Measurements from ENCODE around the gene ALG14.
"Not testable (repeated sequence)": the region's sequence is repeated elsewhere in the genome, so short reads cannot be mapped to it uniquely, and the experiment has no call there.

The ALG14 gene

DNA sequence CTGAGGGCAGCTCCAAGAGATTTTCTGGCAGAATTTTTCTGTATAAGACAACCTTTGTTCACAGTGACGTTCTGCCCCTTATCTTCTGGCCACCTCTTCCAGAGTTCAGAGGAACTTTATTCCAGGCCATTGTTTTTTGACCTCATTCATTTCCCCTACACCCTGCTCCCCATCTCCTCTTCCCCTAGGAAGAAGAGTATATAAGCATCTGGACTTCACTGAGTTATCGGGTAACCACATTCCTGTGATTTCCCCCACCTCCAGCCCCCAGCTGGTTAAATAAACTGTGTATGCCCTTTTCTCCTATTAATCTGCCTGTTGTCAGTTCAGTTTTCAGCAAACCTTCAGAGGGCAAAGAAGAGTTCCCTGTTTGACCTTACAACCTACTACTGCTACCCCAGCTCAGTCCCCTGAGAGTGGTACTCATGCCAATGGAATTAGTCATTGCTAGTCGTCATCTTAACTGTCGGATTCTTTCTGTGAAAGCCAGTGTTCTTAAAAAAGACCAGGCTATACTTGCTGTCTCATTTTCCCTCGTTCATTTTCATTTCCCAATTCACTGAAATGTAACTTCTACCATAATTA, 14.3 kb upstream of the ALG14 start:
- DNase-seq (ENCODE audit: low read depth): no peak

GRCh38 chr1:95085376-95085775, 12.6 kb upstream of the ALG14 start:
- no peak for DNase-seq (ENCODE audit: low read depth)

- no peak for DNase-seq (ENCODE audit: low read depth)
Observed at GRCh38 chr1:95084317-95085176, 11.8 kb upstream of the ALG14 start.

DNA sequence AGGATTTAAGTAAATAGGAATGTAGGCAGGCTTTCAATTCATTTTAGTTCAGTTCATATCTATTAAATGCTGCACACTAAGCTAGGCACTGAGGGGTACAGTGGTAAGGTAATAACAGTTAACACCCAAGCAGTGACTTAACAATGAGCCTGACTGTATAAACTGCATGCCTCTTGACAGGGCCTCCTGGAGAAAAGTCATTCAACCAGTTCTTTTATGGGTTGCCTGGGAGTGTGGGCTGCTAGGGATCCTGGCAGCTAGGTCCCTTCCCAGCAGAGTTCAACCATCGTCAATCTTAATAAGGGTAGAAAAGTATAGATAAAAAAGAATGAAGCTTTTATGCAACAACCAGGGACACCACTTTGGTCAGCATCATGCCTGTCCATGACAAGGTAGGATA, 8.1 kb upstream of the ALG14 start:
- no peak for DNase-seq (ENCODE audit: low read depth)

DNA sequence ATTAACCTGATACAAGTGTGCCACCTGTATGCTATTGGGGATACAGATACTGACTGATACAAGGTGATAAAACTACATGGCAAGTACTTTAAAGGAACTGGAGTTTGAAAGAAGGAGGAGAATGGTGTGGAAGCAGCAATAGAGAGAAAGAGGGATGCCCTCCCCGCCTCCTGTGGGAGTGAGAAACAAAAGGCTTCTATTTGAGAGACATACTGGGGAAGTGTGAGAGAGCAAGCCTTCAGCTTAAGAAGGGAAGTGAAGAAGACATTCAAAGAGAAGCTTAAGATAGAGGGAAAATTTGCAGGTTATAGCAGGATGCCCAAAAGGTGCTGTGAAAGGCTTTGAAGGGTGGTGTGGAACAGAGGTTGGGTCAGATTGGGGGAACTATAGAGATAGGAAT, 7.7 kb upstream of the ALG14 start:
- DNase-seq (ENCODE audit: low read depth): no peak

GRCh38 chr1:95076034-95076433, 3.3 kb upstream of the ALG14 start:
- DNase-seq (ENCODE audit: low read depth): no peak

DNA sequence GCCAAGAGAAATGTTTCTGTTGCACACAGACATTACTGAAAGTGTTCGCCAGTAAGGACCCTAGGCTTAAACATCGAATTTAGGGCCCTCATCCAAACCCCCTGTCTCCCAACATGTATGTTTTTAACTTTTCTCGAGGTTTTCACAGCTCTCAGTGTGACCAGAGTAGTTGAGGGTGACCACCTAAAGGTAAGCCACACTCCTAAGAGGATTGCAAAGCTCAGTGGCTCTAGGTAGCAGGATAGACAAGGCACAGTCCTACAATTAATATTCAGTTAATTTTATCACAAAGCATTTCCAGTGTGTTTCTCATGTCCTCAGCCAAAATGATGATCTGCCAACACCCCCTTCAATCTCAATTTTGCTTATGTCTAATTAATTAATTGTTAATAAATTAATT, 695 bp upstream of the ALG14 start:
- no peak for DNase-seq (ENCODE audit: low read depth)

DNA sequence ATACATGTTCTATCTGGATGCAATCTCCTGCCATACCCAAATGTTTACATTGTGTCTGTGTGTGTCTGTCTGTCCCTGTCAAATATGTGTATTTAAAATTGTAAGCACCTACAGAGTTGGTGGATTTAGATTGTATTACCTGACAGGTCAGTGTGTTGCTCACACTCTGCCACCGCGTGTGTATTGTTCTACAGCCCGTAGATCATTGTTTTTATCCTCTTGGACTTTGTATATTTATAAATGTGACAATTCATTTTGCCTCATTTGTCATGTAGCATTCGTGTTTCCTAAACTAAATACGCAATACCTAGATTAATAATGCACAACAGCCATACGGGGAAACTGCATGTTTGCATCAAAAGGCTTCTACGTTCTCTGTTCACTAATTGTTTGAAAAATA, 634 bp downstream of the ALG14 start:
- DNase-seq (ENCODE audit: low read depth): no peak

DNA sequence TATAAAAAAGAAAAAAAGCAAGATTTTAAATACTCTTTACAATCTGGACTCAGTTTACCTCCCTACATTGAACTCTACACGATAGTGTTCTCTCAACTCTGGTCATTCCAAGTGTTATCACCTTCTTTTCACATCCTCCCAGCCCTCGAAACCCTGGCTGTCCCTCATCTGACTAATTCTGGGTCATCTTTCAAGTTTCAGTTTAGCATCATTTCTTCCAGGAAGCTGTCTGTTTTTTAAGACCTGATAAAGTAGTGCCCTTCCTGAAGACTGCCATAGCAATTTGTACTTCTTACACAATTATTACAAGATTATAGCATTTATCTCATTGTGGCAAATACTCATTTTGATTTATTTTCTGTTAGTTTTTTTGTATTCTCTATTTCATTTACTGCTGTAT, 1.2 kb downstream of the ALG14 start:
- no peak for DNase-seq (ENCODE audit: low read depth)

GRCh38 chr1:95069710-95070093, 3.0 kb downstream of the ALG14 start:
- DNase-seq (ENCODE audit: low read depth): no peak

DNA sequence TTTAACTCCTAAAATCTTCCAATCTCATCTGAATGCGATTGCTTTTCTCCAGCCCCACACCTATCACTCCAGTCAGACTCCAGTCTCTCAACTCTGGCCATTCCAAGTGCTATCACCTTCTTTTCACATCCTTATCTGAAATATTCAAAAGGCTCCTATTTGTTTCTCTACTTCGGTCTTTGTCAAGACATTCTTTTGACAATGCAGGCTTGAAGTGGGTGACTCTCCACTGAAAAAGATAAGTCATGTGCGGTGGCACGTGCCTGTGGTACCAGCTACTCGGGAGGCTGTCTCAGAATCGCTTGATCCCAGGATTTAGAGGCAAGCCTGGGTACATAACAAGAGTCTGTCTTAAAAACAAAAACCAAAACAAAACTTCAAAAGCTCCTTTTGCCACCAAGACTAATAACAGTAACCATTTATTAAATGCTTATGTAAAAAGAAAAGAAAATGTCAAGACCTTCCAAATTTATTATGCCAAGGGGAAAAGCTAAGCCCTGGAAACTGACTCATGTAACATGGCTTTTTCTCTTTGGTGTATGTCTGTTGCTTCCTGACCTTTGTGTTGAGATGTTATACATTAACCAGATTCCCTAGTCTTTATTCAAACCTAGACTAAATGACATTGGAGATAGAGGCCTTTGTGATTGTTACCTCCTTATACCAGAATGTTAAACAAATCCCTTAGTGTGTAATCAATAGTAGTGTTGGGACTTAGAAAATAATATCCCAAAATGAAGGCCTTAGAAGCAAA, 3.6 kb downstream of the ALG14 start:
- DNase-seq (ENCODE audit: low read depth): no peak

DNA sequence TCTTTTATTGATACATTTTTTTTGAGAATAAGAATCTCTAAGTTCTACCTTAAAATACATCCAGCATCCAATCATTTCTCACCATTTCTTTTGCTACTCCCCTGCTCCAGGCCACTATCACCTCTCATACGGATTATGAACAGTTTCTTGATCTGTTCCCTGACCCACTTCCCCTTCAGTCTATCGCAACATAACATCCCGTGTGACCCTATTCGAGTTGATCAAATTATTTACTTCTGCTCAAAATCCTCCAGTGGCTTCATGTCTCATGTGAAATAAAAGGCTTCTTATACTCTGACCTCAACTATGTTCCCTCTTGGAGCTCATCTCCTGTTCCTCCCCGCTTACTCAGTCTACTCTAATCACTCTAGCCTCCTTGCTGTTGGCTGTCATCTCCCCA, 5.2 kb downstream of the ALG14 start:
- no peak for DNase-seq (ENCODE audit: low read depth)

DNA sequence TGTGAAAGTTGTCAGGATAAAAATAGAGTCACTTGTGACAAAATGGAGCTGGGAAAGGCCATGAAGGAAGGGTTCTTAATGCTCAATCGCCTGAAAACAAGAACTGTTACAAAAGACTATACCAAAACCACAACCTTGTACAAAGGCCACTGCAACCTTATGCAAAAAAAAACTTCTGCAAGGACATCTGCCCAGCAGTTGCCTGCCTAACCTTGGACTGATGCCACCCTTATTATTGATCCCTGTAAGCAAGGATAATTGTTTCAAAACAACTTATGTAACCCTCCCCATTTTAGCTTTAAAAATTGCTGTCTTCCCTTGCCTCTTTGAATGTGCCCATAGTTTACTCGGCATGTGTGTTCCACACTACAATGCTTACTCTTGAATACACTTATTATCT, 5.7 kb downstream of the ALG14 start:
- DNase-seq (ENCODE audit: low read depth): no peak

- no peak for DNase-seq (ENCODE audit: low read depth)
Observed at GRCh38 chr1:95061445-95062006, 11.2 kb downstream of the ALG14 start.

- no peak for DNase-seq (ENCODE audit: low read depth)
Observed at GRCh38 chr1:95058974-95059373, 13.8 kb downstream of the ALG14 start.

- DNase-seq (ENCODE audit: low read depth): no peak
Observed at GRCh38 chr1:95057351-95057750, 15.4 kb downstream of the ALG14 start.

GRCh38 chr1:95049935-95050334, 22.8 kb downstream of the ALG14 start:
- no peak for DNase-seq (ENCODE audit: low read depth)

GRCh38 chr1:95048317-95048716, 24.4 kb downstream of the ALG14 start:
- DNase-seq (ENCODE audit: low read depth): no peak

GRCh38 chr1:95047624-95048023, 25.1 kb downstream of the ALG14 start:
- not testable (repeated sequence) for DNase-seq (ENCODE audit: low read depth)

DNA sequence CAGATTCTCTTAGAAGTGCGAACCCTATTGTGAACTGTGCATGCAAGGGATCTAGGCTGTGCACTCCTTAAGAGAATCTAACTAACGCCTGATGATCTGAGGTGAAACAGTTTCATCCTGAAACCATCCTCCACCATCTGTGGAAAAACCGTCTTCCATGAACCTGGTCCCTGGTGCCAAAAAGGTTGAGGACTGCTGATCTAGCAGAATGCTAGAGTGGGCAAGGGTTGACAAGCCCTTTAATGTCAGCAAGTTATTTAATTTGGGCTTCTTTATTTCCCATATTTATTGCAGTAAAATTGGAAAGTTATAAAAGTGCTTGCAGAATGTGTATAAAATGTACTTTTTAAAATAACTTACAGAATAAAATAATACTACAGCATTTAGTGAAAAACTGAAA, 26.4 kb downstream of the ALG14 start:
- DNase-seq (ENCODE audit: low read depth): no peak

DNA sequence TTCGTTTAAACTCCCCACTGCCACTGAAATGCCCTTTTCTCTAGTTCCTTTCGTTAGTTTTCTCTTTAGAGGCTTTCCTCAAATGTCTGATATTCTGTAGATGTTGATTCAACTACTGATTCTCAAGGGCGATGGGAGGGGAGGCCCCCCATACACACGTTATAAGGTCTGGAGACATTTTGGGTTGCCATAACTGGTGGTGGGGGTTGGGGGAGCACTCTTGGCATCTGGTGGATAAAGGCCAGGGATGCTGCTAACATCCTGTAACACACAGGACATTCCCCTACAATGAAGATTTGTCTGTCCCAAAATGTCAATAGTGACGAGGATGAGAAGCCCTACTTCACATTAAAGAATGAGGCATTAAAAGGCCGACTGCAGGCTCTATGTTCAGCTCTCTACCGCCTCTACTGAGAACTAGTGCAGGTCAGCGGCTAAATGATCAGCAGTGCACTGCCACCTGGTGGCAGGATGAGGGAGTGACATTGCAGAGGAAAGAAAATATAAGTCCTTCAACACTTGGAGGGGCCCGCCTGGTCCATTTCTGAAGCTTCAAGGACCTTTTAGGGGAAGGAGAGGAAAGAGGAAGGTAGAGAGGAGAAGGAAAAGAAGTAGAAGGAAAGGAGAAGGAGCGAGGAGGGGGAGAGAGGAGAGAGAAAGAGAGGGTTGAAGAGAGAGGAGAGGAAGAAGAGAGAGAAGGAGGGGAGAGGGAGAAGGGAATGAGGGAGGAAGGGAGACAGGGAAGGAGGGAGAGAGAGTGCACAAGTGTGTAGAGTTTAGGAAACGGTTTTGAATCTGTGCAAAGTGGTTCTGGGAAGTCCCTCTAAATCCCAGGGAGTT, 29.4 kb downstream of the ALG14 start:
- peak; percentile 65 for DNase-seq (ENCODE audit: low read depth)

GRCh38 chr1:95042286-95042685, 30.5 kb downstream of the ALG14 start:
- DNase-seq (ENCODE audit: low read depth): no peak
